Measurements from ENCODE around the gene GPR61. TPM values are rescaled to one million over a fixed set of nuclear protein-coding genes. Genes with fewer than 3 reads are reported as not detected.
A peak's percentile ranks its signal among the peaks of the same experiment; 100 is the strongest.

The GPR61 gene
- total RNA-seq, 1 donor = not detected

DNA sequence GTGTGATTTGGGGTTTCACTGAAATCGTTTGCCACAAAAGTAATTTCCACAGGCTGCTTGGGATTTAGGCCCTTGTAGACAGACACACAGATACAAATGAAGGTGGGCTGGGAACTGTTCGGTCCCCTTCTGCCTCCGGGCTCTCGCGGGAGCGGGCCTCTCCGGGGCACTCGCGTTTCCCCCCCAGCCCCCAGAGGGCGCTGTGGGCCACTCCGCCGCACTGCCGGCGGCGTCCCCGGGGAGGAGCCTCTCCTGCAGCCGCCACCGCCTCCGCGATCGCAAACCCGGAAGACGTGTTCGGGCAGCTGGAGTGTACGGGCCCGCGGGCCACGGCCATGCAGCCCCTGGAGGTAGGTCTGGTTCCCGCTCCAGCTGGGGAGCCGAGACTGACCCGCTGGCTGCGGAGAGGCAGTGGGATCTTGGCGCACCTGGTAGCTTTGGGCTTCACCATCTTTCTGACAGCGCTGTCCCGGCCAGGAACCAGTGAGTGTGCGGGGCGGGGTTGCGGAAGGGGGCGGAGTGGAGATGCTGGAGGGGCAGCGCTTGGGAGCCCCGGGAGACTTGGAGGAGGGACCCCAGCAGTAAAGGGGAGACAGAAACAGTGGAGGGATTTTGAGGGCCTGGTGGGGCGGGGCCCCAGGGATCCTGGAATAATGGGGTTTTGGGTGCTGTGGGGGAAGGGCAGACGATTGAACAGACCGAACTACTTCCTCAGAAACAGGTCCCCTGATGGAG, 45.7 kb upstream of the GPR61 start, which contains the start of gene CYB561D1:
Gene CYB561D1 (plus strand): TSS at position 290 of the 735 bp plus-strand sequence. CDS start 46 bp downstream, at position 336.
- TF ChIP-seq, protein P1, sequence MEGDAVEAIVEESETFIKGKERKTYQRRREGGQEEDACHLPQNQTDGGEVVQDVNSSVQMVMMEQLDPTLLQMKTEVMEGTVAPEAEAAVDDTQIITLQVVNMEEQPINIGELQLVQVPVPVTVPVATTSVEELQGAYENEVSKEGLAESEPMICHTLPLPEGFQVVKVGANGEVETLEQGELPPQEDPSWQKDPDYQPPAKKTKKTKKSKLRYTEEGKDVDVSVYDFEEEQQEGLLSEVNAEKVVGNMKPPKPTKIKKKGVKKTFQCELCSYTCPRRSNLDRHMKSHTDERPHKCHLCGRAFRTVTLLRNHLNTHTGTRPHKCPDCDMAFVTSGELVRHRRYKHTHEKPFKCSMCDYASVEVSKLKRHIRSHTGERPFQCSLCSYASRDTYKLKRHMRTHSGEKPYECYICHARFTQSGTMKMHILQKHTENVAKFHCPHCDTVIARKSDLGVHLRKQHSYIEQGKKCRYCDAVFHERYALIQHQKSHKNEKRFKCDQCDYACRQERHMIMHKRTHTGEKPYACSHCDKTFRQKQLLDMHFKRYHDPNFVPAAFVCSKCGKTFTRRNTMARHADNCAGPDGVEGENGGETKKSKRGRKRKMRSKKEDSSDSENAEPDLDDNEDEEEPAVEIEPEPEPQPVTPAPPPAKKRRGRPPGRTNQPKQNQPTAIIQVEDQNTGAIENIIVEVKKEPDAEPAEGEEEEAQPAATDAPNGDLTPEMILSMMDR (IDR thresholded peaks at IDR 0.05; ENCODE audit: insufficient read depth, low read depth, low read length) = peak; percentile 87
- DNase-seq (ENCODE audit: low read depth) = peak; percentile 84
- H3K4me3 ChIP-seq (ENCODE audit: low read depth, low read length) = peak within 1 kb of the TSS; percentile 90

DNA sequence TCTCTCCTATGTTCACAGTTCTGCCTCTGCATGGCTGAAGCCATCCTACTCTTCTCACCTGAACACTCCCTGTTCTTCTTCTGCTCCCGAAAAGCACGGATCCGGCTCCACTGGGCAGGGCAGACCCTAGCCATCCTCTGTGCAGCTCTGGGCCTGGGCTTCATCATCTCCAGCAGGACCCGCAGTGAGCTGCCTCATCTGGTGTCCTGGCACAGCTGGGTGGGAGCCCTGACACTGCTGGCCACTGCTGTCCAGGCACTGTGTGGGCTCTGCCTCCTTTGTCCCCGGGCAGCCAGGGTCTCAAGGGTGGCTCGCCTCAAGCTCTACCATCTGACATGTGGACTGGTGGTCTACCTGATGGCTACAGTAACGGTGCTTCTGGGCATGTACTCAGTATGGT, 43.9 kb upstream of the GPR61 start:
- DNase-seq (ENCODE audit: low read depth) = no peak
- TF ChIP-seq, protein P1 (IDR thresholded peaks at IDR 0.05; ENCODE audit: insufficient read depth, low read depth, low read length) = no peak
- H3K4me3 ChIP-seq (ENCODE audit: low read depth, low read length) = no peak overlapping the region

DNA sequence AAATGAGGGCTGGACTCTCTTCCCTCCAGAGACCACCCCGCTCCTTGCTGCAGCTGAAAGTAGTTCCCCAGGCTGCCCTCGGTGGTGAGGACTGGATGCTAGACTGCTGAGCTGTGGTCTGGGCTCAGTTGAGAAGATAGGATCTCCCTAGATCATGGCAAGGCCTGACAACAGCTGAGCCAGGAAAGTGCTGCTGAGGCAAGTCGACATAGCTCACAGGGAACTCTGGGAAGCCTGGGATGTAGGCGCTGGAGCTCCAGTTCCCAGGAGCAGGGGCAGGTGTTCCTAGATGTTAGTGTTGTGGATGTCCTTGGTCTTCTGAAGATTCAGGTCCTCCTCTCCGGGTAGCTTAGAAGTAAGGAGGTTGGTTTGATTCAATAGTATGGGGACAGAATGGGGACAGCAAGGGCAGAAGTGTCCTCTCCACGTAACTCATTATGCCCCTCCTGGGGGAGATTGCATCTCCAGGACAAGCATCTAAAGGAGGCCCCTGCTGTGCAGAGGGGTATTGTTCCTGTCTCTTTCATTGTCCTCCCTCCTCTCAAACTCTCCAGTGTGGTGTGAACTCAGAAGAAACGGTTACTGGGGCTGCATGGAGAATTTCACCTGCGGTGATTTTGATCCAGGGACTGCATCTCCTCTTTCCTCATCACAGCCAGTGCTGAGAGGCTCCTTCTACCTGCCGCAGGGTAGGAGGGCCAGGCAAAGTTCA, 42.1 kb upstream of the GPR61 start:
- no peak overlapping the region for H3K4me3 ChIP-seq (ENCODE audit: low read depth, low read length)
- no peak for DNase-seq (ENCODE audit: low read depth)
- TF ChIP-seq, protein P1 (IDR thresholded peaks at IDR 0.05; ENCODE audit: insufficient read depth, low read depth, low read length) = no peak

DNA sequence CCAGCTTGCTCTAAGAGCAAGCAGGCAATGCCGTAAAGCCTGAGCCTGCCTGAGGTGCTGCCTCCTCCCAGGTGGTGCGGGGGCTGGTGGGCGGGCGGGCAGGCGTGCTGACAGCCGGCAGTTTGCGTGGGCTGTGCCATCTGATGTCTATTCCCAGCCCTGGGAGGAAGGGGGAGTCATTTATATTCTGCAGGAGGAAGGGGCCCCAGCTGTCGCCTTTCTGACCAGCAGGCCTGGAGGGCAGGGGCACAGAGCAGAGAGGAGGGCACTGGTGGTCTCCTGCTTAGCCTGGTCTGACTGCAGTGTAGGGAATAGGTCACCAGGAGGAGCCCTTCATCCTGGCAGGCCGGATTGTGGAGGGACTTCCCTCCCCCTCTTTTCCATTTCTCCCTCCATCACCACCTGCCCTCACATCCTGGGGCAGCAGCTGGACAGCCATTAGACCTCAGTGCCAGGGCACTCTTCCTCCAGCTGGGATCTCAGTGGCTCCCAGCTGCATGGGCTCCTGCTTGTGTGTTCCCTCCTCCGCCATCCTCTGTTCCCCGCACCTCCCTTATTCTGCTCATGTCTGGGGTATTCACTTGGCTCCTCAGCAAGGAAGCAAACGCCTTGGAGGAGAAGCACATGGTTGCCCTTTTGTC, 41.4 kb upstream of the GPR61 start:
- no peak overlapping the region for H3K4me3 ChIP-seq (ENCODE audit: low read depth, low read length)
- TF ChIP-seq, protein P1 (IDR thresholded peaks at IDR 0.05; ENCODE audit: insufficient read depth, low read depth, low read length) = peak; percentile 53
- no peak for DNase-seq (ENCODE audit: low read depth)

DNA sequence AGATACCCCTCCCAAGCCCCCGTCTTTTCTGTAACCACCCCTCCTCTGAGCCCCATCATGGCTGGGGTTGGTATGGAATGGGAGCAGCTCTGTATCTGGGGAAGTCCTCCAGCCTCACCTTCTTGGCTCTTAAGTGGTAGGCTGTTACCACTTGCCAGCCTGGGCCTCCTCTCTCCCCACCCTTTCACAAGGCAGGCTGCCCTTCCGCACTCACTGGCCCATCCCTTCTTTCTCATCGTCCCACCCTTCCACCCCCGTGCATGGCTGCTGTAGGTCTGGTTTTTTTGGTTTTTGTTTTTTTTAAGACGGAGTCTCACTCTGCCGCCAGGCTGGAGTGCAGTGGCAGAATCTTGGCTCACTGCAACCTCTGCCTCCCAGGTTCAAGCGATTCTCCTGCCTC, 40.6 kb upstream of the GPR61 start:
- DNase-seq (ENCODE audit: low read depth) = no peak
- TF ChIP-seq, protein P1 (IDR thresholded peaks at IDR 0.05; ENCODE audit: insufficient read depth, low read depth, low read length) = no peak
- H3K4me3 ChIP-seq (ENCODE audit: low read depth, low read length) = no peak overlapping the region

DNA sequence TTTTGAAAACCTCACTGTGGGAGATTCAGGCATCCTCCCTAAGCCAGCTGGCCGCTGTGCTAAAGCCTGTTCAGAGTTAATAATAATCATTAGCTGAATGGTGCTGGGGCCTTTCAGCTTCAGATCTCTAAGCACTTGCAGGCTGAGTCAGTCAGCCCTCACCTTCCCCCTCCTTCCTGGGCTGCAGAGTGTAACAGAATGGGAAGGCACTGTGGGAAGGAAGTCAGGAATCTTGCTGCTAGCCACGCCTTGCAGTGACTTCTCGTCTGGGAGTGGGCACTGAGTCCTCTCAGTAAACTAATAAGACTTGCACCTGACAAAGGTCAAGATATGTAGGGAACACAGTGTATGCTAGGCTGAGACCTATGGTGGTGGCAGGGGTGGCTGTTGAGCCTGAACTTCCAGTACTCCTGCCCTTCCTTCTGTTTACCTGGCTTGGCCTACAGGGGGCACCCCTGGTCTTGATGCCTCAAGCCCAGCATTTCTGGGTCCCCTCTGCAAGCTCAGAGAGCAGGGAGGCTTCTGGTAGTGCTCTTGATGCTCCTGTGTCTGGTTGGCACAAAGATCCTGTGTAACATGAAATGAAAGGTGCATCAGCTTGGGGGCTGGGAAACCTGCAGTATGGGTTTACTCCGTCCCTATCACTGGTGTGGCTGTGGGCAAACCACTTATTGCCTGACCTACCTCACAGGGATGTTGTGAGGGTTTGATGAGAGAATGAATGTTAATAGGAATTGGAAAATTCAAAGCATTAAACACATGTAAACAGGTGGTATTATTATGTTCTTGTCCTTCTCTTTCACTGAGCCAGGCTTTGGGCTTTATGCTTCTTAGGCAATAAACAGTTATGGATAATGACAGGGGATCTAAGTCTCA, 39.8 kb upstream of the GPR61 start:
- TF ChIP-seq, protein P1 (IDR thresholded peaks at IDR 0.05; ENCODE audit: insufficient read depth, low read depth, low read length) = peak; percentile 57
- no peak overlapping the region for H3K4me3 ChIP-seq (ENCODE audit: low read depth, low read length)
- no peak for DNase-seq (ENCODE audit: low read depth)
